GM19328 (cell line): ENCODE measurements around the gene SCN1B.
"Not testable (repeated sequence)": the region's sequence is repeated elsewhere in the genome, so short reads cannot be mapped to it uniquely, and the experiment has no call there.

Source experiments
- ATAC-seq: cut with Tn5 transposase; IDR thresholded peaks from one replicate; pipeline ENCODE4 v1.9.1; 2021; ENCODE audit warnings: mild to moderate bottlenecking, moderate library complexity; ENCODE audit not compliant: unreplicated experiment

Gene SCN1B

GRCh38 chr19:35015954-35016351 lies 14.3 kb upstream of the SCN1B start:
- no peak for ATAC-seq

GRCh38 chr19:35017507-35017906 lies 12.8 kb upstream of the SCN1B start:
- no peak for ATAC-seq

- no peak for ATAC-seq
Measured at GRCh38 chr19:35018379-35018778, 11.9 kb upstream of the SCN1B start.

- ATAC-seq = no peak
Measured at GRCh38 chr19:35019144-35019543, 11.1 kb upstream of the SCN1B start.

GRCh38 chr19:35021016-35021415 lies 9.3 kb upstream of the SCN1B start:
- ATAC-seq = no peak

GRCh38 chr19:35021596-35021995 lies 8.7 kb upstream of the SCN1B start:
- ATAC-seq = no peak

GRCh38 chr19:35022460-35022859 lies 7.8 kb upstream of the SCN1B start:
- ATAC-seq = no peak

- ATAC-seq = no peak
Measured at GRCh38 chr19:35023428-35023827, 6.8 kb upstream of the SCN1B start.

- no peak for ATAC-seq
Measured at GRCh38 chr19:35024095-35024494, 6.2 kb upstream of the SCN1B start.

GRCh38 chr19:35025969-35026368 lies 4.3 kb upstream of the SCN1B start:
- no peak for ATAC-seq

GRCh38 chr19:35026418-35026817 lies 3.9 kb upstream of the SCN1B start:
- no peak for ATAC-seq

- ATAC-seq = no peak
Measured at GRCh38 chr19:35027009-35027408, 3.3 kb upstream of the SCN1B start.

GRCh38 chr19:35027851-35028599 lies 2.2 kb upstream of the SCN1B start:
- no peak for ATAC-seq

- ATAC-seq = not testable (repeated sequence)
Measured at GRCh38 chr19:35028600-35028885, 1.7 kb upstream of the SCN1B start.

GRCh38 chr19:35029275-35029736 lies 964 bp upstream of the SCN1B start:
- not testable (repeated sequence) for ATAC-seq

GRCh38 chr19:35029737-35030256 lies 473 bp upstream of the SCN1B start:
- ATAC-seq = no peak

- no peak for ATAC-seq
Measured at GRCh38 chr19:35031072-35031881, 1.0 kb downstream of the SCN1B start.

- no peak for ATAC-seq
Measured at GRCh38 chr19:35032356-35032865, 2.1 kb downstream of the SCN1B start.

- ATAC-seq = no peak
Measured at GRCh38 chr19:35033067-35034004, 3.1 kb downstream of the SCN1B start.

GRCh38 chr19:35034005-35034502 lies 3.8 kb downstream of the SCN1B start:
- ATAC-seq = no peak
